HEK293 (cell line): ENCODE measurements around the gene BID.

ENCODE experiments used
- RBAK ChIP-seq: fragments of 450-650 bp; formaldehyde crosslinking; IDR thresholded peaks from 2 replicates; pipeline ENCODE4 v1.5.1; 2016; ENCODE audit warnings: missing biosample characterization, missing genetic modification characterization
- ZFP41 ChIP-seq: fragments of 450-650 bp; formaldehyde crosslinking; IDR thresholded peaks from 2 replicates; pipeline ENCODE4 v1.5.1; 2016; ENCODE audit warnings: missing biosample characterization, missing genetic modification characterization, borderline replicate concordance
- ZNF529 ChIP-seq: fragments of 450-650 bp; formaldehyde crosslinking; IDR thresholded peaks from 2 replicates; pipeline ENCODE4 v1.5.1; 2017; ENCODE audit warnings: missing genetic modification characterization, missing biosample characterization; ENCODE audit not compliant: insufficient replicate concordance
- ZNF561 ChIP-seq: fragments of 450-650 bp; IDR thresholded peaks from 2 replicates; pipeline ENCODE4 v1.5.1; 2018; ENCODE audit warnings: missing biosample characterization, missing genetic modification characterization, borderline replicate concordance
- ZNF704 ChIP-seq: fragments of 450-650 bp; formaldehyde crosslinking; IDR thresholded peaks from 2 replicates; pipeline ENCODE4 v1.5.1; 2016; ENCODE audit warnings: missing biosample characterization, missing genetic modification characterization
- TF ChIP-seq, protein P1 (sequence below): fragments of 450-650 bp; formaldehyde crosslinking; IDR thresholded peaks from 2 replicates; pipeline ENCODE4 v1.5.1; 2016; ENCODE audit warnings: missing biosample characterization, missing genetic modification characterization
- TF ChIP-seq, protein P2 (sequence below): fragments of 450-650 bp; formaldehyde crosslinking; IDR thresholded peaks from 2 replicates; pipeline ENCODE4 v1.5.1; 2016; ENCODE audit warnings: missing biosample characterization, missing genetic modification characterization

GRCh38 chr22:17767233-17768065 is 6.8 kb downstream of the BID start:
- TF ChIP-seq ZNF561 (tag by site-specific recombination) (no peak), ZNF704 (tag by site-specific recombination) (no peak), ZFP41 (tag by site-specific recombination) (no peak), ZNF529 (tag by site-specific recombination) (no peak), RBAK (tag by site-specific recombination) (no peak)
- TF ChIP-seq, protein P1, sequence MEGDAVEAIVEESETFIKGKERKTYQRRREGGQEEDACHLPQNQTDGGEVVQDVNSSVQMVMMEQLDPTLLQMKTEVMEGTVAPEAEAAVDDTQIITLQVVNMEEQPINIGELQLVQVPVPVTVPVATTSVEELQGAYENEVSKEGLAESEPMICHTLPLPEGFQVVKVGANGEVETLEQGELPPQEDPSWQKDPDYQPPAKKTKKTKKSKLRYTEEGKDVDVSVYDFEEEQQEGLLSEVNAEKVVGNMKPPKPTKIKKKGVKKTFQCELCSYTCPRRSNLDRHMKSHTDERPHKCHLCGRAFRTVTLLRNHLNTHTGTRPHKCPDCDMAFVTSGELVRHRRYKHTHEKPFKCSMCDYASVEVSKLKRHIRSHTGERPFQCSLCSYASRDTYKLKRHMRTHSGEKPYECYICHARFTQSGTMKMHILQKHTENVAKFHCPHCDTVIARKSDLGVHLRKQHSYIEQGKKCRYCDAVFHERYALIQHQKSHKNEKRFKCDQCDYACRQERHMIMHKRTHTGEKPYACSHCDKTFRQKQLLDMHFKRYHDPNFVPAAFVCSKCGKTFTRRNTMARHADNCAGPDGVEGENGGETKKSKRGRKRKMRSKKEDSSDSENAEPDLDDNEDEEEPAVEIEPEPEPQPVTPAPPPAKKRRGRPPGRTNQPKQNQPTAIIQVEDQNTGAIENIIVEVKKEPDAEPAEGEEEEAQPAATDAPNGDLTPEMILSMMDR (tag by site-specific recombination): no peak
- TF ChIP-seq, protein P2, sequence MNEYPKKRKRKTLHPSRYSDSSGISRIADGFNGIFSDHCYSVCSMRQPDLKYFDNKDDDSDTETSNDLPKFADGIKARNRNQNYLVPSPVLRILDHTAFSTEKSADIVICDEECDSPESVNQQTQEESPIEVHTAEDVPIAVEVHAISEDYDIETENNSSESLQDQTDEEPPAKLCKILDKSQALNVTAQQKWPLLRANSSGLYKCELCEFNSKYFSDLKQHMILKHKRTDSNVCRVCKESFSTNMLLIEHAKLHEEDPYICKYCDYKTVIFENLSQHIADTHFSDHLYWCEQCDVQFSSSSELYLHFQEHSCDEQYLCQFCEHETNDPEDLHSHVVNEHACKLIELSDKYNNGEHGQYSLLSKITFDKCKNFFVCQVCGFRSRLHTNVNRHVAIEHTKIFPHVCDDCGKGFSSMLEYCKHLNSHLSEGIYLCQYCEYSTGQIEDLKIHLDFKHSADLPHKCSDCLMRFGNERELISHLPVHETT (tag by site-specific recombination): no peak
